GM08714 (cell line): ENCODE results near the gene PKD1L1.
"Not testable (repeated sequence)": the region's sequence is repeated elsewhere in the genome, so short reads cannot be mapped to it uniquely, and the experiment has no call there.

ENCODE experiments used
- H3K4me3 ChIP-seq: fragments of 200-500 bp; sonication (Bioruptor generic); 2 replicates; pipeline ENCODE4 v1.5.1; 2014; ENCODE audit warnings: mild to moderate bottlenecking, low read length, inconsistent platforms
- ZNF274 ChIP-seq: IDR thresholded peaks from 2 replicates; pipeline ENCODE4 v1.6.1; 2012; ENCODE audit warnings: mild to moderate bottlenecking, low read depth, low read length

Gene PKD1L1, protein sequence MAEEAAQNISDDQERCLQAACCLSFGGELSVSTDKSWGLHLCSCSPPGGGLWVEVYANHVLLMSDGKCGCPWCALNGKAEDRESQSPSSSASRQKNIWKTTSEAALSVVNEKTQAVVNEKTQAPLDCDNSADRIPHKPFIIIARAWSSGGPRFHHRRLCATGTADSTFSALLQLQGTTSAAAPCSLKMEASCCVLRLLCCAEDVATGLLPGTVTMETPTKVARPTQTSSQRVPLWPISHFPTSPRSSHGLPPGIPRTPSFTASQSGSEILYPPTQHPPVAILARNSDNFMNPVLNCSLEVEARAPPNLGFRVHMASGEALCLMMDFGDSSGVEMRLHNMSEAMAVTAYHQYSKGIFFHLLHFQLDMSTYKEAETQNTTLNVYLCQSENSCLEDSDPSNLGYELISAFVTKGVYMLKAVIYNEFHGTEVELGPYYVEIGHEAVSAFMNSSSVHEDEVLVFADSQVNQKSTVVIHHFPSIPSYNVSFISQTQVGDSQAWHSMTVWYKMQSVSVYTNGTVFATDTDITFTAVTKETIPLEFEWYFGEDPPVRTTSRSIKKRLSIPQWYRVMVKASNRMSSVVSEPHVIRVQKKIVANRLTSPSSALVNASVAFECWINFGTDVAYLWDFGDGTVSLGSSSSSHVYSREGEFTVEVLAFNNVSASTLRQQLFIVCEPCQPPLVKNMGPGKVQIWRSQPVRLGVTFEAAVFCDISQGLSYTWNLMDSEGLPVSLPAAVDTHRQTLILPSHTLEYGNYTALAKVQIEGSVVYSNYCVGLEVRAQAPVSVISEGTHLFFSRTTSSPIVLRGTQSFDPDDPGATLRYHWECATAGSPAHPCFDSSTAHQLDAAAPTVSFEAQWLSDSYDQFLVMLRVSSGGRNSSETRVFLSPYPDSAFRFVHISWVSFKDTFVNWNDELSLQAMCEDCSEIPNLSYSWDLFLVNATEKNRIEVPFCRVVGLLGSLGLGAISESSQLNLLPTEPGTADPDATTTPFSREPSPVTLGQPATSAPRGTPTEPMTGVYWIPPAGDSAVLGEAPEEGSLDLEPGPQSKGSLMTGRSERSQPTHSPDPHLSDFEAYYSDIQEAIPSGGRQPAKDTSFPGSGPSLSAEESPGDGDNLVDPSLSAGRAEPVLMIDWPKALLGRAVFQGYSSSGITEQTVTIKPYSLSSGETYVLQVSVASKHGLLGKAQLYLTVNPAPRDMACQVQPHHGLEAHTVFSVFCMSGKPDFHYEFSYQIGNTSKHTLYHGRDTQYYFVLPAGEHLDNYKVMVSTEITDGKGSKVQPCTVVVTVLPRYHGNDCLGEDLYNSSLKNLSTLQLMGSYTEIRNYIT (N-terminal part only)

GRCh38 chr7:47948141-47948790 is at the start of gene PKD1L1:
PKD1L1 (minus strand) TSS chr7:47948466; CDS start chr7:47948440, 26 bp downstream.
- no peak for TF ChIP-seq ZNF274
- no peak within 1 kb of the TSS for H3K4me3 ChIP-seq

GRCh38 chr7:47992446-47992845 is 44.2 kb upstream of the PKD1L1 start:
- no peak overlapping the region for H3K4me3 ChIP-seq

DNA sequence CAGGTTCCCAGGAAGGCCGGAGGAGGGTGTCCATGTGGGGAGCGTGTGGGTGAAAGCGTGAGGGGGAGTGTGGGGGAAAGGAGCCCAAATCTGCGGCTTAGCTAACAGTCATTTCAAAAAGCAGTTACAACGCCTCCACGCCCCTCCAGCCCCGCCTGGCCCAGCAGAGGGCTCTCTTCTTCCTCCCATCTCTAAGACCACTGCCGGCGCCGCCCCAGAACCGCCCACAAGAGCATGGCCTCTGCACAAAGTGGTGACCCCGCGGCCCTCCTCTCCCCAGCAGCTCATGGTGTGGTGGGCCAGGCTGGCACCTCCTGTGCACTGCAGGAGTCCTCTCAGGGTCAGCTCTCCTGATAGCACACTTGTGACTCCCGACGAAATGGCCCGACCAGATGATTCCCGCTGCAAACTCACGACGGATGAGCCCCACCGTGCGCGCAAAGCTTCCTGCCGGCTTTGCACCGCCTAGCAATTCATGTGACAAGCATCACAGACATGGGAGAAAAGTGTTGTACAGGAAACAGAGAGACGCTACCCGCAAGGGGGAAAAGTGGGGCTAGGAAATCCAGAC is 43.6 kb upstream of the PKD1L1 start:
- peak overlapping the region; percentile 49; the same call in 1 of the 2 replicates for H3K4me3 ChIP-seq
- no peak for TF ChIP-seq ZNF274

More at GRCh38 chr7:47992446-47992845, 44.2 kb upstream of the PKD1L1 start:
- no peak for TF ChIP-seq ZNF274

DNA sequence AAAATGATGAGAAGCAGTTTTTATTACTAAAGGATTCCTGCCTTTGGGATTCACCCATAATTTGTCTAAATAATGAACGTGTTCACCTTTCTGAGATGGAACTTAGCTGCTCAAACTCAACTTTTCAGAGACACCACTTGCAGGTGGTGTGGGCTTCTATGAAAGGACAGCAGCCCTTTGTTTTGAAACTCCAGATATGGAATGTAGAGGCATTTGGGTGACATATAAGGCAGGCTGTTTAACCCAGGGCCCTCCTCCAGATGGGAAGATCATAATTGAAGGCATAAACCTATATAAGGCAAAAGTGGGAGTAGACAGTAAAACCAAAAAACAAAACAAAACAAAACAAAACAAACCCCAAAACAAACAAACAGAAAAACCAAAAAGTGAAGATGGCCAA is 43.0 kb upstream of the PKD1L1 start:
- no peak for TF ChIP-seq ZNF274
- H3K4me3 ChIP-seq: peak overlapping the region; percentile 49; the same call in 1 of the 2 replicates

DNA sequence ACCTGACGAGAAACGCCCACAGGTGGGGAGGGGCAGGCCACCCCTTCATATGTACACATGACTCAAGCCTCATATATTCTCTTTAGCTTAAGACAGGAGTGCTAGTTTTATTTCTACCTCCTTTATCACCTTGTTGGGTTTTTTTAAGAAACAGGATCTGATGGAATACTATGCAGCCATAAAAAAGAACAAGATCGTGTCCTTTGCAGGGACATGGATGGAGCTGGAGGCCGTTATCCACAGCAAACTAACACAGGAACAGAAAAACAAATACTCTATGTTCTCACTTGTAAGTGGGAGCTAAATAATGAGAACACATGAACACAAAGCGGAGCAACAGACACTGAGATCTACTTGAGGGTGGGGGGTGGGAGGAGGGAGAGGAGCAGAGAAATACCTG is 42.3 kb upstream of the PKD1L1 start:
- no peak for TF ChIP-seq ZNF274
- H3K4me3 ChIP-seq: no peak overlapping the region

DNA sequence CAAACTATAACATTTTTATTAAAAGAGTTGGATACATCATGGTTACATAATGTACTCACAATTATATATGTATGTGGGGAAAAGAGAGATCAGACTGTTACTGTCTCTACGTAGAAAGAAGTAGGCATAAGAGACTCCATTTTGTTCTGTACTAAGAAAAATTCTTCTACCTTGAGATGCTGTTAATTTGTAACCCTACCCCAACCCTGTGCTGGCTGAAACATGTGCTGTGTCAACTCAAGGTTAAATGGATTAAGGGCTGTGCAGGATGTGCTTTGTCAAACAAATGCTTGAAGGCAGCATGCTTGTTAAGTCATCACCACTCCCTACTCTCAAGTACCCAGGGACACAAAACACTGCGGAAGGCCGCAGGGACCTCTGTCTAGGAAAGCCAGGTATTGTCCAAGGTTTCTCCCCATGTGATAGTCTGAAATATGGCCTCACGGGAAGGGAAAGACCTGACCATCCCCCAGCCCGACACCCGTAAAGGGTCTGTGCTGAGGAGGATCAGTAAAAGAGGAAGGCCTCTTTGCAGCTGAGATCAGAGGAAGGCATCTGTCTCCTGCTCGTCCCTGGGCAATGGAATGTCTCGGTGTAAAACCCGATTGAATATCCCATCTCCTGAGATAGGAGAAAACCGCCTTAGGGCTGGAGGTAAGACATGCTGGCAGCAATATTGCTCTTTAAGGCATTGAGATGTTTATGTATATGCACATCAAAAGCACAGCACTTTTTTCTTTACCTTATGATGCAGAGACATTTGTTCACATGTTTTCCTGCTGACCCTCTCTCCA is 41.5 kb upstream of the PKD1L1 start:
- not testable (repeated sequence) for H3K4me3 ChIP-seq

DNA sequence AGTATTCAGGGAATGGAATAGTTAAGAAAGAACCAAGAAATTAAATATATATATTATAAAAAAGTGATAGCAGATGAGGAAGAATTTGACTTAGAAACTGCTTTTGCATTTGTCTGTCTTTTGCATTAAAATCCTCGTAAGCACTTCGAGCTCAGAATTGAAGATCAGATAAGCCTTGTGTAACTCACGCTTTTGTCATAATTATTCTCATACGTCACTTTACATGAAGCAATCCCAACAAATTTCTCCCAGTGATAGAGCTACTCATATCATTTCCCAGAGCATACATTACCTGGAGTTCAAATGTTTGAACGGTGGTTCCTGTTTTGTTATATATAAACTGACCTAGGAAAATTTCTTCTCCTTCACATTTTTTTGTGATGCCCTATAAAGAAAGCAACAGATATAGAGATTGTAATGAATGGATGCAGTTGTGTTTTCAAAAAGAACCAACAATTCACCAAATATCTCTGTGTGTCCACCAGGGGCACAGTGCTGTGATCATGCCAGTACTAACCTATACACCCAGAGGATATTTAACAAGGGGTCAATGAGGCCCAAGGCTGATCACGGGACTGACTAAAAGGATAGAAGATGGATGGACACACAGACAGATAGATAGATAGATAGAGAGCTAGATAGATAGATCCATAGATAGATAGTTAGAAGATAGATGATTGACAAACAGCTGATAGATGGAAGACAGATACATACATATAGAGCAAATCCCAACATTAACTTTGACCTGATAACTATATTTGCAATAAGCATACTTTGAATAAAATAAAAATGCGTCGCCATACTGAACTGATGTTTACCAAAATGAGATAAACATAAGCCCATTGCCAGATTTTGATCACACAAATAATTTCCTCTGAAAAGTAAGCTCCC is 40.5 kb upstream of the PKD1L1 start:
- H3K4me3 ChIP-seq: no peak overlapping the region
- no peak for TF ChIP-seq ZNF274

GRCh38 chr7:47982610-47983009 is 34.3 kb upstream of the PKD1L1 start:
- no peak for TF ChIP-seq ZNF274
- H3K4me3 ChIP-seq: no peak overlapping the region

DNA sequence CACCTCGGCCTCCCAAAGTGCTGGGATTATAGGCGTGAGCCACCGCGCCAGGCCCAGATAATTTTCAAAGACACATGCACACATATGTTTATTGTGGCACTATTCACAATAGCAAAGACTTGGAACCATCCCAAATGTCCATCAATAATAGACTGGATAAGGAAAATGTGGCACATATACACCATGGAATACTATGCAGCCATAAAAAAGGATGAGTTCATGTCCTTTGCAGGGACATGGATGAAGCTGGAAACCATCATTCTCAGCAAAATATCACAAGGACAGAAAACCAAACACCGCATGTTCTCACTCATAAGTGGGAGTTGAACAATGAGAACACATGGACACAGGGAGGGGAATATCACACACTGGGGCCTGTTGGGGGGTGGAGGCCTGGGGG is 32.4 kb upstream of the PKD1L1 start:
- not testable (repeated sequence) for H3K4me3 ChIP-seq

- H3K4me3 ChIP-seq: peak overlapping the region; percentile 17; the same call in 1 of the 2 replicates
- TF ChIP-seq ZNF274: no peak
Measured at GRCh38 chr7:47979832-47980181, 31.5 kb upstream of the PKD1L1 start.

DNA sequence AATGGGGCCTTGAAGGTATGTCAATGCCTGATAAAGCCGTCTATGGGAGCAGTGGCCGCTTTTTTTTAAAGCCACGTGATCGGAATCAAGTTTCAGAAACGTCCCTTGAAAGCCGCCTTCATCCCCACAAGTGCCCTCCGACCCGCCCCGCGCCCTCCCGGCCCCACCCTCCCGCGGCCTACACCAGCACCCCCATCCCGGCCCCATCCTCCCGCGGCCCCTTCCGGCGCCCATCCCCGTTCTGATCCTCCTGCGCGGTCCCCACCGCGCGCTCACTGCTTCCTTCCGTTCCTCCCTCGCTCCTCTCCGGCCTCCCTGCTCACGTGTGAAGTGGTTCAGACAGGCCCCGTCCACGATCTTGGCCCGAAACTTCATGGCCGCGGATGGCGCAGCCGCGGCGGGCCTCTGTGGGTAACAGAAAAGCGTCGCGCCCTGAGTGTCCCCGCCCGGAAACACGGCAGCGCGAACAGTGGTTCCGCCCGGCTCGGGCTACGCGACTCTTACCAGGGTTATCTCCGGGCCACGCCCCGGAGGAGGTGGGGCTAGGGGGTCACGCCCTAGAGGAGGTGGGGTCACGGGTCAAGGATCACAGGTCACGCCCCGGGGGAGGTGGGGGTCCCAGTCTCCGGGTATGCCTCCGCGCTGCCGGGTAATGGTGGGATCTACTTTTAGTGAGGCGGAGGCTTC is 31.0 kb upstream of the PKD1L1 start, which contains the start of gene HUS1:
HUS1 (minus strand) TSS at position 471 of the 687 bp plus-strand sequence; CDS start at position 375, 96 bp downstream.
- TF ChIP-seq ZNF274: no peak
- H3K4me3 ChIP-seq: peak within 1 kb of the TSS; percentile 79
